HG03571 (cell line): ENCODE results near the gene ARHGAP26.
"Not testable (repeated sequence)": the region's sequence is repeated elsewhere in the genome, so short reads cannot be mapped to it uniquely, and the experiment has no call there.

Source experiments
- ATAC-seq: cut with Tn5 transposase; IDR thresholded peaks from one replicate; pipeline ENCODE4 v1.9.1; 2021; ENCODE audit not compliant: unreplicated experiment

ARHGAP26 gene

DNA sequence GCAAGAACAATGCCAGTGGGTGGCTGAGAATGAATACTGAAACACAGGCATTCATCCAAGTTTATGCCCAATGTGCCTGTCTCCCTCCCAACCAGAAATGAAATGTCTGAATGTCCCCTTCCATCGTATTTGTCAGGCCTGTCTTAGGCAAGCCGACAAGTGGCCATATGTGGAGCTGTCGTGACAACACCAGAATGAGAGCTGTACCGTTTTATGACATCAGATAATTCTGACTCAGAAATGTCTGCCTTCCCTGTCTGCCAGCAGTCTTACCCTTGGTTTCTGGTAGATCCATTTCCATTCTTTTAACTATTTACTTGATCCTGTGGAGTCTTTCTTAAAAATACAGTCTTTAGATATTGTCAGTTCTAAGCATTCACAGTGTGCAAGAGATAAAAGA, 421.5 kb downstream of the ARHGAP26 start:
- ATAC-seq = no peak

- ATAC-seq = no peak
These were observed 422.2 kb downstream of the ARHGAP26 start for GRCh38 chr5:143192191-143192900.

- ATAC-seq = no peak
These were observed 424.0 kb downstream of the ARHGAP26 start for GRCh38 chr5:143194206-143194605.

DNA sequence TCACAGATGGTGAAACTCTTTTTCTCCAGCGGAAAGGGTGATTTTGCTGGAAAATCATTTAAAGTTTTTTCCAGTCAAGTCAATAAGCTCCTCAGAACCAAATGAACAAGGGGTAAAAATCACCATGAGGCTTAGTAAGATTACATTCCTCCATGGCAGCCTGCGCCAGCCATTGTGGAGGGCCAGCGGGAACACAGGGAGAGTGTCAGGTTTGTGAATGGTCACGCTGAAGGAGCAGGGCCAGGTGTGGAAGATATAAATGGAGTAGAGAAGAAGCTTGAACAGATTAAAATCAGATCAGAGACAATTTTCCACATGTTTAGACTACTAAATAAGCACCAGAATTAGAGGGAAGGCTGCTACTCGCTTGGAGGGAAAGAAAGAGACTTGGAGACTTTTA, 424.5 kb downstream of the ARHGAP26 start:
- ATAC-seq = no peak

- ATAC-seq = no peak
These were observed 425.3 kb downstream of the ARHGAP26 start for GRCh38 chr5:143195491-143195890.

- ATAC-seq = no peak
These were observed 426.6 kb downstream of the ARHGAP26 start for GRCh38 chr5:143196601-143197259.

GRCh38 chr5:143197260-143197656, 427.1 kb downstream of the ARHGAP26 start:
- ATAC-seq = no peak

DNA sequence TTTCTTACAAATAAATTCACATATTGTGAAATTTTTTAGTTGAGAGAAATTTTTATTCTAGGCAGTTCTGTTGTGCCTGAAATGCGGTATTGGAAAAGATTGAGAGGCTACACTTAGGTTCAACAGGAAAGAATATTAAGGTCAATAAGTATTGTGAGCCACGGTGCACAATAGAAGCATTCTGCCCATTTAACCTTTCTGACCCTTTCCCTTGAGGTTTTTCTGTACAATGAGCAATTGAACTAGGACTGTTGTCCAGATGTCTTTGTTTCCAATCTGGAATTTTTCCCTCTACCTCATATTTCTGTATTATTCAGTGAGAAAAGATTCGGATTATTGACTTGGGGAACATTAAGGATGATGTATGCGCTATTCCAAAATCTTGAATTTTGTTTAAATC, 428.2 kb downstream of the ARHGAP26 start:
- ATAC-seq = no peak

- ATAC-seq = no peak
These were observed 429.0 kb downstream of the ARHGAP26 start for GRCh38 chr5:143199161-143199560.

DNA sequence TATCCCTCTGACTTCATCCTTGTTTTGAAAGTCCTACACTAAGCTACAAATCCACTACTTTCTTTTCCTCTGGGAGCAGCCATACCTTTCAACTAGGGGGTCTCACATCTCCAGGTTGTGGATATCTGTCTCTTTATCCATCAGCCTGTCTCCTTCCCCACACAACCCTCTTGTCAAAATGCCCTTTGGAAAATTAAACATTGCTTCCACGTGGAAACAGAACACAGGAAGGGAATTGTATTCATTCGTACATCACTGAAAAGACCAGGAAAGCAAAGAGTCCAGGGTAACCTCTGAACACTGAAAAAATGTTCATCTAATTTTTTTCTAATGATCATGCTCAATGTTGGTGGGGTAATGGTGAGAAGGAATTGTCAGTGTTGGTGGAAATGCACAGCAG, 429.7 kb downstream of the ARHGAP26 start:
- ATAC-seq = no peak

DNA sequence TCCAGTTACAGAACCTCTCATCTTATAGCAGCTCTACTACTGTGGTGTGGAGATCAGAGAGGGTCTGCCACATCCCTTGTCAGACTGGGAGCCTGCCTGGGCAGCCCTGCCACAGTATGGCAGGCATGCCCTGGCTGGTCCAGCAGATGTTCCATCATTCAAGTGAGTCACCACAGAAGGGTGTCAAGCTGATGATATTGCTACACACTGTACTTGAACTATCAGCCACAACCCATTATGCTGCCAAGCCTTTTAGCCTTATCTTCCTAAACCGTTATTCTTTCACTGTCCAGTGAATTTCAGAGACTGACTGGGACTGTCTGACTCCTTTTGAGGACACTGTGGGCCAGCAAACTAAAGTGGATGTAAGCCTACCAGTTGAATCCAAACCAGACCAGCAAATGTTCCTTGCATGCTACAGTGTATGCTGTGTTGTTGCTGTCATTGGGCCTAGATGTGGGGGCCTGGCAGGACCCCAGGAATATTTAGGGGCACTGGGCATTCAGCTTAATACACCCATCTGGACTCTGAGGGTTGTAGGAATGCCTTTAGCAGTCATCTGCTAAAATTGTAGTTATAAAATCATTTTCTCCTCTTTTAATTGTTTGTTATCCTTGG, 430.7 kb downstream of the ARHGAP26 start:
- no peak for ATAC-seq

- no peak for ATAC-seq
These were observed 431.4 kb downstream of the ARHGAP26 start for GRCh38 chr5:143201589-143201988.

GRCh38 chr5:143203301-143203956, 433.3 kb downstream of the ARHGAP26 start:
- not testable (repeated sequence) for ATAC-seq

- ATAC-seq = no peak
These were observed 434.5 kb downstream of the ARHGAP26 start for GRCh38 chr5:143204474-143205246.

GRCh38 chr5:143205386-143205785, 435.2 kb downstream of the ARHGAP26 start:
- no peak for ATAC-seq

GRCh38 chr5:143205883-143206195, 435.7 kb downstream of the ARHGAP26 start:
- no peak for ATAC-seq

DNA sequence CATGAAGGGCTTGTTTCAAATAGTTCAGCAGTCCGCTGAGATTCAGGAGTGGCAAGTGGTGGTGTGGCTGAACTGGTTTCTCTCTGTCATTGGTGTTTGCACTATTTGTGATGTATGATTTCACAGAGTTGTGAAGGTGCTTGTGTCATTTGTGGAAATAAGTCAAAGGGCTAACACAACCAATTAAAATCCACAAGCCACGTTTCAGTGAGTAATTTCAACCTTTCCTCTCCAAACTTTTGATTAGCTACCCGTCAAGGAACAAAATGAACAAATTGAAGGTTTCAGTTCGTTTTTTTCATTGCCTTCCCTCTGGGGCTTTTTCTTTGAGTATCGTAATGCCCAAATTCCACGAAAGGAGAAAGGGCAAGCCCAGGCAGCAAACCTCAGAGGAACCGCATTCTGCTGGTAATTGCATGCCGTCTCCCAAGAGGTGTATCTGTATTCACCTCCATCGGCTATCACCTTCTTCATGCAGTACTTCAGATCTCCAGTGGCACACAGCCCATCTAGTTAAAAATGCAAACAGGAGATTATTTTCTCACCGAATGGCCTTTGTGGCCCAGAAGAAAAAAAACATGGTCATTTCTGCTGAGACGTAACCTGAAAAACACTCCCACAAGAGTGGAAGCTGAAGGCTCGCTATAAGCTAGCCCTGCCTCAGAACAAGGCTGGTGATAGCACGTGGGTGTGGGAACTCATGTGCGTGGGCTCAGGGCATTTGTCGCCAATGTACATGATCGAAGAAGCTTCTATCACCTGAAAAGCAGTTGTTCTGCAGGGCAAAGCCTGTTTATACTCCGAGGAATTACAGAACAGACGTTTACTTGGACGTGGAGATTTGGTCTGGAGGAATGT, 436.2 kb downstream of the ARHGAP26 start:
- ATAC-seq = no peak

DNA sequence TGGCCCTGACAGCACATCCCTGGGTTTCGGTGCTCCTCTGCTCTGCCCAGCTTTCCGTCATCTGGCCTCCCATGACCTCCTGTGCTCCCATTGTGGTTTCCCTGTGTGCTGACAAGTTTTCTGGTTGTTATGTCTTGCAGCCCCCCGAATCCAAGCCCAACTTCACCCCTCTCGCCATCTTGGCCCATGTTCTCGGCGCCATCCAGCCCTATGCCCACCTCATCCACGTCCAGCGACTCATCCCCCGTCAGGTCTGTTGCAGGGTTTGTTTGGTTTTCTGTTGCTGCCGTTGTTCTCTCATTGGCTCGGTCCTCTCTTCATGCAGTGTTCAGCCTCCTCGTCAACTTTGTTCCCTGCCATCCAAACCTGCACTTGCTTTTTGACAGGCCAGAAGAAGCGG, 436.9 kb downstream of the ARHGAP26 start:
- no peak for ATAC-seq

- no peak for ATAC-seq
These were observed 437.6 kb downstream of the ARHGAP26 start for GRCh38 chr5:143207563-143208364.

- no peak for ATAC-seq
These were observed 438.1 kb downstream of the ARHGAP26 start for GRCh38 chr5:143208365-143208641.
